Sigmoid colon (tissue), 3 donors: ENCODE measurements around the gene CCNDBP1.

Source experiments
- POLR2A ChIP-seq, 2 donors: fragments of 450-650 bp; IDR thresholded peaks; one replicate each; pipeline ENCODE4 v1.6.1; 2016; ENCODE audit warnings: antibody characterized with exemption in 2 of 2, mild to moderate bottlenecking in 2 of 2, moderate library complexity in 2 of 2
- TF ChIP-seq, protein P1 (sequence below), 4 experiments: fragments of 450-650 bp in 3 of 4; fragments of 200-600 bp in 1 of 4; IDR thresholded peaks; one replicate each; pipeline ENCODE4 v1.5.1; 2016 to 2019; ENCODE audit warnings: antibody characterized with exemption in 4 of 4, mild to moderate bottlenecking in 3 of 4, moderate library complexity in 2 of 4

DNA sequence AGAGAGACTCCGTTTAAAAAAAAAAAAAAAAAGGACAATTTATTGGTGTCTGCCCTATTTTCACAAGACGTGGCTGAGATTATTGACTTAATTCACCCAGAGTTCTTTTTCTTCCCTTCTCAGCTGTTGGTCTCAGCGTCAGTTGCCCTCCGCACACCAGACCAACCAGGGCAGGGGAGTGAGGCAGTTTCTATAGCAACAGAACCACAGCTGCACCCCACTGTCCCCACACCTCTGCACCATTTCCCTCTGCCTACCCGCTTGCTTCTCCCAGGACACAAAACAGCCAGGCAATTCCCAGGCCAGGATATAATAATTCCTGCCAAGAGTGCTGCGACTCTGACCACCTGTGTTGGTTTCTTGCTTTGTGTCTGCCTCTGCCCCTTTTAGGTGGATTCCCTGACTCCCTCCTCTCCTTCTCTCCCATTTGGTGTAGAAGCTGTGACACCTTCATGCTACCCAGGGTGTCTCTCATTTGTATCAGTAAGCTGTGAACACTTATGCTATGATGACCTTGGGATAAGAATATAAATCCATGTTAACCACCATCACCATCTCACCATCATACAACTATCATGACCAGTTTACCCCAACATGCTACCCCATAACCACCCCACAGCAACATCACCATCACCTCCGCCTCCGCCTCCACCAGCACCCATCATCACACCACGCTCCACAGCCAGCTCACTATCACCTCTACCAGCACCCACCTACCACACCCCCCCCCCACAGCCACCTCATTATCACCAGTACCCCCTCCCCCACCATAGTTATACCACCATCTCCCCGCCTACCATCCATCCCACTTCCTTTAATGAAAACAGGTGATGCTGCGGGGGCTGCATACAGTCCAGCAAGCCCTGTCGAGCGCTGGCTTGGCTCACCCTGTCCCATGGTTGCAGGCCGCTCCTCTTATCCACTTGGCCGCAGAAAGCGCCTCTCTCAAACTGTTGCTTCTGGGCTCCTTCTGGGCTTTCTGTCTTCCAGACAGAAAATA lies 35.0 kb downstream of the CCNDBP1 start:
- TF ChIP-seq, protein P1, sequence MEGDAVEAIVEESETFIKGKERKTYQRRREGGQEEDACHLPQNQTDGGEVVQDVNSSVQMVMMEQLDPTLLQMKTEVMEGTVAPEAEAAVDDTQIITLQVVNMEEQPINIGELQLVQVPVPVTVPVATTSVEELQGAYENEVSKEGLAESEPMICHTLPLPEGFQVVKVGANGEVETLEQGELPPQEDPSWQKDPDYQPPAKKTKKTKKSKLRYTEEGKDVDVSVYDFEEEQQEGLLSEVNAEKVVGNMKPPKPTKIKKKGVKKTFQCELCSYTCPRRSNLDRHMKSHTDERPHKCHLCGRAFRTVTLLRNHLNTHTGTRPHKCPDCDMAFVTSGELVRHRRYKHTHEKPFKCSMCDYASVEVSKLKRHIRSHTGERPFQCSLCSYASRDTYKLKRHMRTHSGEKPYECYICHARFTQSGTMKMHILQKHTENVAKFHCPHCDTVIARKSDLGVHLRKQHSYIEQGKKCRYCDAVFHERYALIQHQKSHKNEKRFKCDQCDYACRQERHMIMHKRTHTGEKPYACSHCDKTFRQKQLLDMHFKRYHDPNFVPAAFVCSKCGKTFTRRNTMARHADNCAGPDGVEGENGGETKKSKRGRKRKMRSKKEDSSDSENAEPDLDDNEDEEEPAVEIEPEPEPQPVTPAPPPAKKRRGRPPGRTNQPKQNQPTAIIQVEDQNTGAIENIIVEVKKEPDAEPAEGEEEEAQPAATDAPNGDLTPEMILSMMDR (IDR thresholded peaks at IDR 0.05): no peak
- no peak for TF ChIP-seq POLR2A (IDR thresholded peaks at IDR 0.05)
